ENCODE results near the gene SMARCC1.
A peak's percentile ranks its signal among the peaks of the same experiment; 100 is the strongest.
"Not testable (repeated sequence)": the region's sequence is repeated elsewhere in the genome, so short reads cannot be mapped to it uniquely, and the experiment has no call there.

Gene SMARCC1

DNA sequence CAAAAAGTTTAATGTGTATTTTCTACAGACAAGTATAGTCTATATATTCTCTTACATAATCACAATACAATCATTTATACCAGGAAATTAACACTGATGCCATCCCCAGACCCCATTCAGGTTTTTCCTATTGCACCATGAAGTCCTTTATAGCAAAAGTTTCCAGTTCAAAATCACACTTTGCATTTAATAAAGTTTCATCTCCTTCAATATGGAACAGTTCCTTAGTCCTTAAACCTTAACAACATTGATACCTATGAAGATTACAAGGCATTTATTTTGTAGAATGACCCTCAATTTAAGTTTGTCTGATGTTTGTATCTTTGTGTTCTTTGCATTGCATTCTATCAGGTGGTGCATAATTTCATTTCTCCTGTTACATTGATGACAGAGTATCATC lies 2.0 kb upstream of the SMARCC1 start:
- Mint-ChIP-seq H3K27ac (no peak overlapping the region), H3K4me1 (ENCODE audit: low read depth) (peaks cover 37% of the 10 kb centered on the region), H3K27me3 (no peaks in the 10 kb centered on the region), H3K9me3 (no peaks in the 10 kb centered on the region), H3K36me3 (ENCODE audit: low read depth) (peaks cover 11% of the 10 kb centered on the region), H3K4me3 (no peak overlapping the region)

DNA sequence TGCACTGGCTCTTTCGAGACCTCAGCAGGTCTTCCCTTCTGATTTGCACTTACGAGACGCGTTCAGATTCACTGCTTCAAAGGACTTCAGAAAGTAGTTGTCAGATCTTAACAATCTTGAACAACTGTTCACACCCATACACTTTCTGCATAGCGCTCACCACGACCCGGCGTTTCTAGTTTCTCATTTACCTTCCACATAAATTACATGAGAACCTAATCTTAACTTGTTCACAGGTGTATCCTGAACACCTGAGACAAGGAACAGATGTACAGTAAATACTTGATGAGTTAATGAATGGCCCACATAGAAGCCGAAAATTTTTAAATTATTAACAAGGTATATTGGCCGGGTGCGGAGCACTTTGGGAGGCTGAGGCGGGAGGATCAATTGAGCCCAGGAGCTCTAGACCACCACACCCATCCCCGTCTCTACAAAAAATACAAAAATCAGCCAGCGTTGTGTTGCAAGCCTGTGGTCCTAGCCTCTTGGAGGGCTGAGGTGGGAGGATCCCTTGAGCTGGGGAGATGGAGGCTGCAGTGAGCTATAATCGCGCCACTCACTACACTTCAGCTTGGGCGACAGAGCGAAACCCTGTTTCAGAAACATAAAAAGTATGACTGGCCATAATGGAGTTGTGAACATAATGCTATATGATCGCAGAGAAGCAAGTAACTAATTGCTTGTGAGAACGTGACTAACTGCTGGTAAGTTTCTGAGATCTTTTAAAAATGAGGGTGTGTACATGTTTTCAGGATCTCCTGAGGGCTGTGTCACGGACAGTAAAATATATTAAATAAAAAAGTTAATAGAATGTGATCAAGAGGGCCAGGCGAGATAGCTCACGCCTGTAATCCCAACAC lies 984 bp upstream of the SMARCC1 start:
- no peaks in the 10 kb centered on the region for H3K27me3 Mint-ChIP-seq
- peaks cover 11% of the 10 kb centered on the region for H3K36me3 Mint-ChIP-seq (ENCODE audit: low read depth)
- peak overlapping the region; percentile 92 for H3K27ac Mint-ChIP-seq
- peaks cover 35% of the 10 kb centered on the region for H3K4me1 Mint-ChIP-seq (ENCODE audit: low read depth)
- peak overlapping the region; percentile 98 for H3K4me3 Mint-ChIP-seq
- H3K9me3 Mint-ChIP-seq: no peaks in the 10 kb centered on the region

DNA sequence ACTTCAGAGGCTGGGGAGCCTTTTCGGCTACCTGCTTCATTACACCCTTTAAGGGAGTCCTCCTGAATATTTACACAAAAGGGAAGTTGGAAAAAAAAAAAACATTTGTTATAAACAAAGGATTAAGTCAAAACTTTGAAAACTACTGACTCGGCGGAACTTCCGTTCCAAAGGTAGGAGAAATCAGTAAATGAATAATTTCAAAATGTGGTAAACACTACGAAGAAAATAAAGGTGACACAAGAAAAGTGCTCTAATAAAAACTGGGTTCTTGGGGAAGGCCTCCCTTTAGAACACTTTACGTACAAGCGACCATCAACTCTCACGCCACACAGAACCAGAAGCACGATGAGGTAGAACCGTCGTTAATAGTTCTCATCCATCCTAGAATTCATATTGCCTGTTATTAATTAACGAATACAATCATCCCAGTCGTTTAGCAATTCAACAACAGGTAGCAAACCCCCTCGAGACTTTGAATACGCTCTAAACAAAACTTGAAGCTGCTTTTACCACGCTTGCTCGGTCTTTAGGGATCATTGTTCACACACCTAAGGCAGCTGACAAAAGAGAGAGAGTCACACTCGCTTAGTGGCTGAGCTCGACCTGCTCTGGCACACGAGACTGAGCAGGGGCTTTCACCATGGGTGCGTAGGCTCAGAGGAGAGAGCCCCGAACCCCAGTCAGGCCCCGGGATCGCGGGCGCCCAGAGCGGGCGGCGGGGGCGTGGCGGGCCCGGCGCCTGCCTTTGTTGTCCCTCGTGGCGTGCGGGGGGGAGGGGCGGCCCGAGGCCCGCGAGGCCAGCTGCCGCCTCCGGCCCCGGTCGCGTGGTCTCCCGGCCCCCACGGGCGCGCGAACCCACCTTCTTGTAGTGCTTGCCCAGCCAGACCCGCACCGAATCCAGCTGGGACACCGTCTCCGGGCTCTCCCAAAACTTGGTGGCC lies 680 bp downstream of the SMARCC1 start:
- Mint-ChIP-seq H3K4me3 (peak overlapping the region; percentile 98), H3K27ac (peak overlapping the region; percentile 95), H3K4me1 (ENCODE audit: low read depth) (peaks cover 38% of the 10 kb centered on the region), H3K27me3 (no peaks in the 10 kb centered on the region), H3K9me3 (no peaks in the 10 kb centered on the region), H3K36me3 (ENCODE audit: low read depth) (peaks cover 11% of the 10 kb centered on the region)

GRCh38 chr3:47778746-47779145 lies 2.9 kb downstream of the SMARCC1 start:
- H3K4me3 Mint-ChIP-seq: no peak overlapping the region
- no peak overlapping the region for H3K27ac Mint-ChIP-seq
- peaks cover 17% of the 10 kb centered on the region for H3K36me3 Mint-ChIP-seq (ENCODE audit: low read depth)
- H3K27me3 Mint-ChIP-seq: no peaks in the 10 kb centered on the region
- no peaks in the 10 kb centered on the region for H3K9me3 Mint-ChIP-seq
- H3K4me1 Mint-ChIP-seq (ENCODE audit: low read depth): peaks cover 49% of the 10 kb centered on the region

GRCh38 chr3:47772788-47773187 lies 8.9 kb downstream of the SMARCC1 start:
- no peaks in the 10 kb centered on the region for H3K27me3 Mint-ChIP-seq
- peaks cover 34% of the 10 kb centered on the region for H3K36me3 Mint-ChIP-seq (ENCODE audit: low read depth)
- peaks cover 18% of the 10 kb centered on the region for H3K4me1 Mint-ChIP-seq (ENCODE audit: low read depth)
- no peak overlapping the region for H3K27ac Mint-ChIP-seq
- H3K4me3 Mint-ChIP-seq: no peak overlapping the region
- no peaks in the 10 kb centered on the region for H3K9me3 Mint-ChIP-seq

GRCh38 chr3:47772047-47772446 lies 9.6 kb downstream of the SMARCC1 start:
- peaks cover 18% of the 10 kb centered on the region for H3K4me1 Mint-ChIP-seq (ENCODE audit: low read depth)
- H3K36me3 Mint-ChIP-seq (ENCODE audit: low read depth): peaks cover 34% of the 10 kb centered on the region
- no peaks in the 10 kb centered on the region for H3K9me3 Mint-ChIP-seq
- no peaks in the 10 kb centered on the region for H3K27me3 Mint-ChIP-seq
- no peak overlapping the region for H3K4me3 Mint-ChIP-seq
- H3K27ac Mint-ChIP-seq: no peak overlapping the region

GRCh38 chr3:47766186-47766585 lies 15.5 kb downstream of the SMARCC1 start:
- H3K27me3 Mint-ChIP-seq: no peaks in the 10 kb centered on the region
- peaks cover 43% of the 10 kb centered on the region for H3K36me3 Mint-ChIP-seq (ENCODE audit: low read depth)
- H3K4me3 Mint-ChIP-seq: no peak overlapping the region
- peaks cover 8% of the 10 kb centered on the region for H3K4me1 Mint-ChIP-seq (ENCODE audit: low read depth)
- no peak overlapping the region for H3K27ac Mint-ChIP-seq
- H3K9me3 Mint-ChIP-seq: no peaks in the 10 kb centered on the region

DNA sequence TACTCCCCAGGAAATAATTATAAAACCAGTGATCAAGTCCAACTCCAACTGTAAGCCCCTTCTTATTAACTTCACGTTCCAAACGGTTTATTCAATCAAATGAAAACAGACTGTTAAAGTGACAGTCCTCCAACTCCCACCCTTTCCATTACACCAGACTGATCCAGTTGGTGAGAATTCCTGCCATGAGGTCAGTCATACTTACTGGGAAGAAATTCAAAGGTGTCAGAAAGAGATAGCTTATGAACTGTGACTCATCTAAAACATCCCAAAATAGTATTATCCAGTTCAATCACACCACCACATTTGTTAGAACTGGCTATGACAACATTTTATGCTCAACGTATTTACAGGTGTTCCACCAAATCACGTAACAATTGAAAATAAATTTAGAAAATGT lies 19.5 kb downstream of the SMARCC1 start:
- Mint-ChIP-seq H3K27ac (peak overlapping the region; percentile 22), H3K27me3 (no peaks in the 10 kb centered on the region), H3K4me1 (ENCODE audit: low read depth) (peaks cover 4% of the 10 kb centered on the region), H3K4me3 (no peak overlapping the region), H3K9me3 (no peaks in the 10 kb centered on the region), H3K36me3 (ENCODE audit: low read depth) (peaks cover 40% of the 10 kb centered on the region)

- peaks cover 41% of the 10 kb centered on the region for H3K36me3 Mint-ChIP-seq (ENCODE audit: low read depth)
- H3K9me3 Mint-ChIP-seq: no peaks in the 10 kb centered on the region
- H3K27me3 Mint-ChIP-seq: no peaks in the 10 kb centered on the region
- no peak overlapping the region for H3K4me3 Mint-ChIP-seq
- peaks cover 4% of the 10 kb centered on the region for H3K4me1 Mint-ChIP-seq (ENCODE audit: low read depth)
- no peak overlapping the region for H3K27ac Mint-ChIP-seq
Observed at GRCh38 chr3:47761046-47761445, 20.6 kb downstream of the SMARCC1 start.

DNA sequence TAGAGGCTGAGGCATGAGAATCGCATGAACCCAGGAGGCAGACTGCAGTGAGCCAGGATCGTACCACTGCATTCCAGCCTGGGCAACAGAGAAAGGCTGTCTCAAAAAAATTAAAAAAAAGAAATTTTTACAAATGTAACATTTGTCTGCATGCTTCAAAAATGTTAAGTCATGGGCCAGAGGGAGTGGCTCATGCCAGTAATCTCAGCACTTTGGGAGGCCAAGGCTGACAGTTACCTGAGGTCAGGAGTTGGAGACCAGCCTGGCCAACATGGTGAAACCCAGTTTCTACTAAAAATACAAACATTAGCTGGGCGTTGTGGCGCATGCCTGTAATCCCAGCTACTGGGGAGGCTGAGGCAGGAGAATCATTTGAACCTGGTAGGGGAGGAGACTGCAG lies 21.5 kb downstream of the SMARCC1 start:
- not testable (repeated sequence) for H3K4me3 Mint-ChIP-seq; H3K9me3 Mint-ChIP-seq; H3K4me1 Mint-ChIP-seq (ENCODE audit: low read depth); H3K27me3 Mint-ChIP-seq
- peak overlapping the region; percentile 21 for H3K27ac Mint-ChIP-seq
- H3K36me3 Mint-ChIP-seq (ENCODE audit: low read depth): peaks cover 37% of the 10 kb centered on the region

DNA sequence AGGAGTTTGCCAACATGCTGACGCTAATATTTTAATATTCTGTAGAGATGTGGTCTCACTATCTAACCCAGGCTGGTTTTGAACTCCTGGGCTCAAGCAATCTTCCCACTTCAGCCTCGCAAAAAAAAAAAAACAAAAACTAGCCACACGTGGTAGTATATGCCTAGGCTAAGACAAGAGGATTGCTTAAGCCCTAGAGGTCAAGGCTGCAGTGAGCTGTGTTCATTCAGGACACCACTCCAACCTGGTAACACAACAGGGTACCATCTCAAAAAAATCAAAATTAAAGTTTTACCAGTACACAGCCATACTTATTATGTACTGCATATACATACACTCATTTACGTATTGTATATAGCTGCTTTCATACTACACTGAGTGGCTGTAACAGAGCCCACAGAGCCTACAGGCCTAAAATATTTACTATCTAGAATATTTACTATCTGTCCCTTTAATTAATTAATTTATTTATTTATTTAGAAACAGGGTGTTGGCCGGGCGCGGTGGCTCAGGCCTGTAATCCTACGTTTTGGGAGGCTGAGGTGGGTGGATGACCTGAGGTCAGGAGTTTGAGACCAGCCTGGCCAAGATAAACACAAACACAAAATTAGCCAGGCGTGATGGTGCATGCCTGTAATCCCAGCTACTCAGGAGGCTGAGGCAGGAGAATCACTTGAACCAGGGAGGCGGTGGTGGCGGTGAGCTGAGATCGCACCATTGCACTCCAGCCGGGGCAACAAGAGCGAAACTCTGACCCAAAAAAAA lies 23.2 kb downstream of the SMARCC1 start:
- Mint-ChIP-seq H3K27ac (no peak overlapping the region), H3K4me3 (no peak overlapping the region)

DNA sequence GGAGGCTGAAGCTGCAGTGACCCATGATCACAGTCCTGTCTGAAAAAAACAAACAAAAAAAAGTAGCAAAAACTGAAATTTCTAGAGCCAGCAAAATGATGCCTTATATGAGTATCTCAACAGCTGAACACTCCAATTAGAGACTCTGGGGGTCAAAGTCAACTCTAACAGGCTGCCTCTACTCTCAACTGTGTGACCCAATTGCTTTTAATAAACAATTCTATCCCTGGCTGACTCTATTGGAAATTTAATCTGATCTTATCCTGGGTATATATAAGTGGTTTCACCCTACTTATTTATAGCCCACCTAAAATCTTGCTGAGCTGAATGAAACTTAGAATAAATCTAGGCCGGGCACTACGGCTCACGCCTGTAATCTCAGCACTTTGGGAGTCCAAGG lies 29.0 kb downstream of the SMARCC1 start:
- H3K4me1 Mint-ChIP-seq (ENCODE audit: low read depth): no peaks in the 10 kb centered on the region
- no peaks in the 10 kb centered on the region for H3K9me3 Mint-ChIP-seq
- no peak overlapping the region for H3K4me3 Mint-ChIP-seq
- H3K36me3 Mint-ChIP-seq (ENCODE audit: low read depth): peaks cover 31% of the 10 kb centered on the region
- no peak overlapping the region for H3K27ac Mint-ChIP-seq
- H3K27me3 Mint-ChIP-seq: no peaks in the 10 kb centered on the region

More for the DNA sequence above, 23.2 kb downstream of the SMARCC1 start:
- H3K36me3 Mint-ChIP-seq (ENCODE audit: low read depth): peaks cover 31% of the 10 kb centered on the region
- peaks cover 4% of the 10 kb centered on the region for H3K4me1 Mint-ChIP-seq (ENCODE audit: low read depth)
- H3K9me3 Mint-ChIP-seq: no peaks in the 10 kb centered on the region
- no peaks in the 10 kb centered on the region for H3K27me3 Mint-ChIP-seq

DNA sequence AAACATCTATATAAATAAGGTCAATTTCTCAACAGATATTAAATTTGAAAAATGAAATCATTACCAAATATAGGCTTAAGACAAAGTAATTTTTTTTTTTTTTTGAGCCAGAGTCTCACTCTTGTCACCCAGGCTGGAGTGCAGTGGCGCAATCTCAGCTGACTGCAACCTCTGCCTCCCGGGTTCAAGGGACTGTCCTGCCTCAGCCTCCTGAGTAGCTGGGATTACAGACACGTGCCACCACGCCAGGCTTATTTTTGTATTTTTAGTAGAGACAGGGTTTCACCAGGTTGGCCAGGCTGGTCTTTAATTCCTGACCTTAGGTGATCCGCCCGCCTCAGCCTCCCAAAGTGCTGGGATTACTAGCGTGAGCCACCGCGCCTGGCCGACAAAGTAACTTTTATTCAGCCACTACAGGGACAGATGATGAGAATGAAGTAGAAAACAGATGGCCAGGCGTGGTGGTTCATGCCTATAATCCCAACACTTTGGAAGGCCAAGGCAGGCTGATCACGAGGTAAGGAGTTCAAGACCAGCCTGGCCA lies 30.8 kb downstream of the SMARCC1 start:
- not testable (repeated sequence) for H3K9me3 Mint-ChIP-seq

DNA sequence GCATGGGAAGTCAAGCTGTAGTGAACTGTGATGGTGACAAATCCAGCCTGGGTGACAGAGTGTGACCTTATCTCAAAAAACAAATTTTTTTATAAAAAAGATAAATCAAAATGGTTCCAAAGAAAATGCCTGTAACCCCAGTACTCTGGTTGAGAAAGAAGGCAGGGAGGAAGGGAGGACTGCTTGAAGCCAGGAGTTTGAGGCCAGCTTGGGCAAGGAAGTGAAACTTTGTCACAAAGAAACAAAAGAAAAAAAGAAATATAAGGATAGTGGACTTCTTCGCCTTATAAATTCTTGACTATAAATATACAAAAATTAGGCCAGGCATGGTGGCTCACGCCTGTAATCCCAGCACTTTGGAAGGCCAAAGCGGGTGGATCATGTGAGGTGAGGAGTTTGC lies 34.1 kb downstream of the SMARCC1 start:
- H3K27ac Mint-ChIP-seq: no peak overlapping the region
- no peaks in the 10 kb centered on the region for H3K27me3 Mint-ChIP-seq
- H3K36me3 Mint-ChIP-seq (ENCODE audit: low read depth): peaks cover 37% of the 10 kb centered on the region

More for the DNA sequence above, 30.8 kb downstream of the SMARCC1 start:
- H3K36me3 Mint-ChIP-seq (ENCODE audit: low read depth): peaks cover 28% of the 10 kb centered on the region
- H3K4me1 Mint-ChIP-seq (ENCODE audit: low read depth); H3K27me3 Mint-ChIP-seq; H3K4me3 Mint-ChIP-seq; H3K27ac Mint-ChIP-seq: not testable (repeated sequence)

More for the DNA sequence above, 34.1 kb downstream of the SMARCC1 start:
- H3K4me1 Mint-ChIP-seq (ENCODE audit: low read depth): no peaks in the 10 kb centered on the region
- no peaks in the 10 kb centered on the region for H3K9me3 Mint-ChIP-seq
- H3K4me3 Mint-ChIP-seq: no peak overlapping the region
